IPS DF 6.9 (cell line): Measurements from ENCODE around the gene MASP1.
A peak's percentile ranks its signal among the peaks of the same experiment; 100 is the strongest.

Experiments
- DNase-seq: peaks from one replicate; pipeline ENCODE4 v3.0.0-alpha.2; 2013; ENCODE audit warnings: low read depth, low spot score
- H3K27ac ChIP-seq: one replicate; pipeline ENCODE4 v1.5.1; 2013; ENCODE audit warnings: low read length, control low read depth
- H3K27me3 ChIP-seq: 2 replicates; pipeline ENCODE4 v1.6.1; 2013; ENCODE audit warnings: mild to moderate bottlenecking, low read length; ENCODE audit not compliant: control insufficient read depth, insufficient read depth
- H3K36me3 ChIP-seq: 2 replicates; pipeline ENCODE4 v1.6.1; 2013; ENCODE audit warnings: low read length; ENCODE audit not compliant: control insufficient read depth, insufficient read depth
- H3K4me1 ChIP-seq: 2 replicates; pipeline ENCODE4 v1.6.1; 2013; ENCODE audit warnings: low read length; ENCODE audit not compliant: control insufficient read depth, insufficient read depth
- H3K4me3 ChIP-seq: 2 replicates; pipeline ENCODE4 v1.5.1; 2013; ENCODE audit warnings: mild to moderate bottlenecking, low read length
- H3K9me3 ChIP-seq: 2 replicates; pipeline ENCODE4 v1.6.1; 2013; ENCODE audit warnings: low read length, inconsistent platforms; ENCODE audit not compliant: control insufficient read depth, insufficient read depth
- WGBS: extraction: QIAGEN DNeasy Blood & Tissue Kit; methylation state at CpG from one replicate; pipeline ENCODE4 v1.1.7; 2013; ENCODE audit warnings: mixed read lengths, missing lambda C conversion rate; ENCODE audit not compliant: insufficient read length, insufficient coverage; 5-methylcytosine and 5-hydroxymethylcytosine counted together

MASP1 gene

GRCh38 chr3:187281191-187281714 is 10.3 kb downstream of the MASP1 start:
- no CpG with 5 or more reads among the region's 4 CpGs for WGBS
- no peaks in the 10 kb centered on the region for H3K27me3 ChIP-seq
- peaks cover 2% of the 10 kb centered on the region; the same call in 1 of the 2 replicates for H3K4me1 ChIP-seq
- no peak overlapping the region for H3K27ac ChIP-seq
- H3K9me3 ChIP-seq: no peaks in the 10 kb centered on the region
- DNase-seq: no peak
- H3K36me3 ChIP-seq: no peaks in the 10 kb centered on the region
- no peak overlapping the region for H3K4me3 ChIP-seq

GRCh38 chr3:187280644-187281043 is 10.9 kb downstream of the MASP1 start:
- Histone ChIP-seq H3K9me3 (no peaks in the 10 kb centered on the region), H3K4me3 (no peak overlapping the region), H3K4me1 (peaks cover 4% of the 10 kb centered on the region), H3K36me3 (no peaks in the 10 kb centered on the region), H3K27ac (no peak overlapping the region), H3K27me3 (no peaks in the 10 kb centered on the region)
- no CpG with 5 or more reads among the region's 1 CpG for WGBS
- no peak for DNase-seq

GRCh38 chr3:187277129-187277462 is 14.4 kb downstream of the MASP1 start:
- no CpG with 5 or more reads among the region's 1 CpG for WGBS
- Histone ChIP-seq H3K4me1 (peaks cover 12% of the 10 kb centered on the region), H3K27ac (no peak overlapping the region), H3K4me3 (no peak overlapping the region), H3K36me3 (no peaks in the 10 kb centered on the region; the same call in 1 of the 2 replicates), H3K9me3 (no peaks in the 10 kb centered on the region), H3K27me3 (no peaks in the 10 kb centered on the region)
- no peak for DNase-seq

- no peak overlapping the region for H3K27ac ChIP-seq
- DNase-seq: no peak
- no CpG with 5 or more reads among the region's 7 CpGs for WGBS
- no peak overlapping the region for H3K4me3 ChIP-seq
- peaks cover 12% of the 10 kb centered on the region for H3K4me1 ChIP-seq
- H3K9me3 ChIP-seq: no peaks in the 10 kb centered on the region
- H3K27me3 ChIP-seq: no peaks in the 10 kb centered on the region
- H3K36me3 ChIP-seq: no peaks in the 10 kb centered on the region; the same call in 1 of the 2 replicates
Observed at GRCh38 chr3:187276397-187277128, 15.0 kb downstream of the MASP1 start.

- WGBS: no CpG with 5 or more reads among the region's 5 CpGs
- Histone ChIP-seq H3K27ac (no peak overlapping the region), H3K4me3 (no peak overlapping the region), H3K27me3 (no peaks in the 10 kb centered on the region), H3K36me3 (no peaks in the 10 kb centered on the region; the same call in 1 of the 2 replicates), H3K9me3 (no peaks in the 10 kb centered on the region), H3K4me1 (peaks cover 12% of the 10 kb centered on the region)
- peak; percentile 72 for DNase-seq
Observed at GRCh38 chr3:187274977-187275338, 16.6 kb downstream of the MASP1 start.

GRCh38 chr3:187274315-187274976 is 17.1 kb downstream of the MASP1 start:
- H3K27me3 ChIP-seq: no peaks in the 10 kb centered on the region
- H3K4me1 ChIP-seq: peaks cover 12% of the 10 kb centered on the region
- H3K4me3 ChIP-seq: no peak overlapping the region
- 0 out of 2 replicates have a peak, but pooled peaks cover under 1% of the 10 kb centered on the region for H3K9me3 ChIP-seq
- WGBS: no CpG with 5 or more reads among the region's 6 CpGs
- no peak overlapping the region for H3K27ac ChIP-seq
- no peaks in the 10 kb centered on the region; the same call in 1 of the 2 replicates for H3K36me3 ChIP-seq
- DNase-seq: no peak

GRCh38 chr3:187271582-187271981 is 20.0 kb downstream of the MASP1 start:
- no CpG with 5 or more reads among the region's 2 CpGs for WGBS
- no peak for DNase-seq
- H3K4me3 ChIP-seq: no peak overlapping the region
- 0 out of 2 replicates have a peak, but pooled peaks cover 3% of the 10 kb centered on the region for H3K9me3 ChIP-seq
- H3K27ac ChIP-seq: no peak overlapping the region
- no peaks in the 10 kb centered on the region; the same call in 1 of the 2 replicates for H3K36me3 ChIP-seq
- H3K4me1 ChIP-seq: peaks cover 11% of the 10 kb centered on the region
- no peaks in the 10 kb centered on the region for H3K27me3 ChIP-seq

GRCh38 chr3:187269486-187269885 is 22.1 kb downstream of the MASP1 start:
- H3K36me3 ChIP-seq: no peaks in the 10 kb centered on the region; the same call in 1 of the 2 replicates
- no peaks in the 10 kb centered on the region for H3K27me3 ChIP-seq
- no peak overlapping the region for H3K4me3 ChIP-seq
- no peak for DNase-seq
- H3K9me3 ChIP-seq: 0 out of 2 replicates have a peak, but pooled peaks cover 3% of the 10 kb centered on the region
- H3K4me1 ChIP-seq: peaks cover 3% of the 10 kb centered on the region; the same call in 1 of the 2 replicates
- H3K27ac ChIP-seq: no peak overlapping the region

- H3K36me3 ChIP-seq: no peaks in the 10 kb centered on the region; the same call in 1 of the 2 replicates
Observed at GRCh38 chr3:187267306-187267705, 24.2 kb downstream of the MASP1 start.

GRCh38 chr3:187266691-187267090 is 24.8 kb downstream of the MASP1 start:
- Histone ChIP-seq H3K9me3 (0 out of 2 replicates have a peak, but pooled peaks cover 3% of the 10 kb centered on the region), H3K27me3 (no peaks in the 10 kb centered on the region), H3K36me3 (no peaks in the 10 kb centered on the region), H3K4me3 (no peak overlapping the region), H3K27ac (no peak overlapping the region), H3K4me1 (no peaks in the 10 kb centered on the region; the same call in 1 of the 2 replicates)
- DNase-seq: no peak
- WGBS: no CpG with 5 or more reads among the region's 1 CpG

More at GRCh38 chr3:187267306-187267705, 24.2 kb downstream of the MASP1 start:
- WGBS: no CpG with 5 or more reads among the region's 3 CpGs
- Histone ChIP-seq H3K4me3 (no peak overlapping the region), H3K9me3 (0 out of 2 replicates have a peak, but pooled peaks cover 3% of the 10 kb centered on the region), H3K27me3 (no peaks in the 10 kb centered on the region), H3K27ac (no peak overlapping the region), H3K4me1 (no peaks in the 10 kb centered on the region; the same call in 1 of the 2 replicates)
- no peak for DNase-seq
